IPS DF 19.7 (cell line): ENCODE measurements around the gene NEK2.
"Not testable (repeated sequence)": the region's sequence is repeated elsewhere in the genome, so short reads cannot be mapped to it uniquely, and the experiment has no call there.

Experiments used
- DNase-seq: peaks from one replicate; pipeline ENCODE4 v3.0.0-alpha.2; 2013; ENCODE audit warnings: low read depth, low spot score

The NEK2 gene

GRCh38 chr1:211633524-211633846, 41.9 kb downstream of the NEK2 start:
- DNase-seq = no peak

DNA sequence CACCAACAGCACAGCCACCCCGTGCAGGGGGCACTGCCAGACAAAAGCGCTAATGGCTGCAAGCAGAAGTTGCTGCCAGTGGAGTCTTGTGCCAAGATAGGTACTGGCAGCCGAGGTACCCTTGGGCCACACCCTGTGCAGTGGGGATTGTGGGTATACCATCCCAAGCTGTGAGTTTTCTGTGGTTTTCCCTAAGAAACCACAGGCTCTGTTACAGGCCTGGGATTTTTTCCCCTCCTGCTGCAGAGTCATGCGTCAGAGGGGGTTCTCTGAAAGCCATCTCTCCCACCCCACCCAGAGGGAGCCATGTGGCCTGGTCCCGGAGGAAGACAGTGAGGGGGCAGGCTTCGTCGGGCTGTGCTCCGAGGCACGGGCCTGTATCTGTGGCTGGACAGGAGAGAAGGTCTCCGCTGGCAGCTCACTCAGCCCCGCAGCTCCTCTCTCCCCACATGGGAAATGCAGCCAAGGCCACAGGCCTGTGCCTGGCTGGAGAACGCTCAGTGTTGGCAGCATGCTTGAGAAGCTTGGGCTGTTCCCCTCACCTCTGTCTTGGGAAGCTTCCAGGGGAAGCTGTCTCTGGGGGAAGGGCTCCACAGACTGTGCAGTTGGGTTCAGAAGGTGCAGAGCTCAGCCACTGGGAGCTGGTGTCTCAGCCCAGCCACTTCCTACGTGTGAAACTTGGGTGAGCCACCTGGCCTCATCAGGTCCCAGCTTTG, 42.5 kb downstream of the NEK2 start:
- no peak for DNase-seq

DNA sequence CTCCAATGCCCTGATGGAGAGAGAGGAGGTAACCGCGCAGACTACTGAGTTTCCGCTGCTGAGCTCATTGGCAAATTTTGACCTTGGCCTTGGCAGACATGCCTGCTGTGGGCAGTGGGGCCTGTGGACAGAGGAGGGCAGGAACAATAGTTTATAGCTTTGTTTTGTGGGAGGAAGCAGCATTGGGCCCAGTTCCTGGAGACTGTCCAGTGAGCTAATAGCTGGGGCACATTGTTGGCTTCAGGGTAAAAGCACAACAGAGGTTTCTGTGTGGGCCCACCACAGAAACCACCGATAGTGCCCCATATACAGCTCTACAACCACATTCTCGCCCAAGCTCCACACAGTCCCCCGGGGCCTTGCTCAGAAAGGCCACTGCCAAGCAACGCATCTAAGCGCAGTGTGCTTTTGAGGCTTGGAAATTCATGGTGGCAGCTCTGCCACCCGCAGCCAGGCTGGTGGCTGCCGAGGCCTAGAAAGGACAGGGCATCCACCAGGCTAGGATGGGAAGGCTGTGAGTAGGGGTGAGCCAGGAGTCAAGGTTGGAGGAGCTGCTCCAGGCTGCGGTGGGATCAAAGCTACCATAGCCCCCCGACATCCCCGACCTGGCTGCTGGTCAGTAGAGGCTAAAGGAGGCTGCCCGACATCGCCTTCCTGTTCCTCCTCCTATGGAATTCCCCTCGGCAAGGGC, 43.2 kb downstream of the NEK2 start:
- DNase-seq = no peak

DNA sequence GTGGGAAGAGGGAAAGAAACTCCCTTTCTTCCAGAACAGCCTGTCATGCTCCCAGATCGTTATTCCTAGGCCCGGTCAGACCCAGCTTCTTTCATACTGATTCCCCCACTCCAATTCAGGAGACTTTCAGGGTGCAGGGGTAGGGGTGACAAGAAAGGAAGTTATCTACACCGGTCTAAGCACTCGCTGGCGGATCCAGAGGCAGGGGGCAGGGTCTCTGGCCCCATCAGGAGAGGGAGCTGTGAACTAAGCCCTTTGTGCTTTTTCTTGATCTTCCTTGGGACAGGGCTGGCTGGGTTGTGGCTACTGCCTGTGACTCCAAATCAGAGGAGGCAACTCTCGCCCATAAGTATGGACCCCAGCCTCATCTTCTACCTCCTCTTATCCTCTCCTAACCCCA, 44.3 kb downstream of the NEK2 start:
- no peak for DNase-seq

- DNase-seq = no peak
Observed at GRCh38 chr1:211630236-211631081, 45.0 kb downstream of the NEK2 start.

DNA sequence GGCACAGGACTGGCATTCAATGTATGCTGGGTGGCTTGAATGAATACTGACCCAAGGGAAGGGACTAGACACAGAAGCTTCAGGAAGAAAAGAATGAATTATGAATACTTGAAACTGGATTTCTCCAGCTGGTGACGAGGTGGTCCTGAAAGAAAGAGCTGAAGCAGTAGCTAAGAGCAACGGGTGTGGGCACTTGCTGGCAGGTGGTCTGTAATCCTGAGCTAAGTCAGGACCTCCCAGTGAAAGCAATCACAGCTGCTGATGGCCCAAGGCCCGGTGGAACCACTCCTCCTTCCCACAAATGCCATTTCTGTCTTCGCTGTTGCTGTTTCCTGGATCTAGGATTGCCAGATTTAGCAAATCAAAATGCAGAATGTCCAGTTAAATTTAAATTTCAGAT, 47.0 kb downstream of the NEK2 start:
- DNase-seq = no peak

- no peak for DNase-seq
Observed at GRCh38 chr1:211627259-211627658, 48.2 kb downstream of the NEK2 start.

DNA sequence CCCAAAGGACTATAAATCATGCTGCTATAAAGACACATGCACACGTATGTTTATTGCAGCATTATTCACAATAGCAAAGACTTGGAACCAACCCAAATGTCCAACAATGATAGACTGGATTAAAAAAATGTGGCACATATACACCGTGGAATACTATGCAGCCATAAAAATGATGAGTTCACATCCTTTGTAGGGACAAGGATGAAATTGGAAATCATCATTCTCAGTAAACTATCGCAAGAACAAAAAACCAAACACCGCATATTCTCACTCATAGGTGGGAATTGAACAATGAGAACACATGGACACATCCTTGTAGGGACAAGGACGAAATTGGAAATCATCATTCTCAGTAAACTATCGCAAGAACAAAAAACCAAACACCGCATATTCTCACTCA, 49.6 kb downstream of the NEK2 start:
- not testable (repeated sequence) for DNase-seq

- no peak for DNase-seq
Observed at GRCh38 chr1:211625040-211625439, 50.4 kb downstream of the NEK2 start.

GRCh38 chr1:211623515-211623914, 51.9 kb downstream of the NEK2 start:
- no peak for DNase-seq

GRCh38 chr1:211621447-211622198, 53.8 kb downstream of the NEK2 start:
- no peak for DNase-seq

DNA sequence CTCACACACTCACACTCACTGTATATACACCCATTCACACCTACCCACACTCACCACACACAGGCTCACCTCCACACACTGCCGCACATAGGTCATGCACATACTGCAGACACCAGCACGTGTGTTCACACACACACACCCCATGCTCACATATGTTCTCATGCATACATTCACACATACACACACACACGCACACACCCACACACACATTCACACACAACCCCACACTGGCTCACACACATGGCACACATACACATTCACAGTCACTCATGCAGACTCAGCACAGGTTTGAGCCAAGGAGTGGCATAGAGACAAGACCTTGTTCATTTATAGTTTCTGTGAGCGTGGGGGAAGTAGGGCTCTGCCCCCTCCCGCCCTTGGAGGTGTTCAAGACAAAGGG, 55.3 kb downstream of the NEK2 start:
- DNase-seq = no peak

DNA sequence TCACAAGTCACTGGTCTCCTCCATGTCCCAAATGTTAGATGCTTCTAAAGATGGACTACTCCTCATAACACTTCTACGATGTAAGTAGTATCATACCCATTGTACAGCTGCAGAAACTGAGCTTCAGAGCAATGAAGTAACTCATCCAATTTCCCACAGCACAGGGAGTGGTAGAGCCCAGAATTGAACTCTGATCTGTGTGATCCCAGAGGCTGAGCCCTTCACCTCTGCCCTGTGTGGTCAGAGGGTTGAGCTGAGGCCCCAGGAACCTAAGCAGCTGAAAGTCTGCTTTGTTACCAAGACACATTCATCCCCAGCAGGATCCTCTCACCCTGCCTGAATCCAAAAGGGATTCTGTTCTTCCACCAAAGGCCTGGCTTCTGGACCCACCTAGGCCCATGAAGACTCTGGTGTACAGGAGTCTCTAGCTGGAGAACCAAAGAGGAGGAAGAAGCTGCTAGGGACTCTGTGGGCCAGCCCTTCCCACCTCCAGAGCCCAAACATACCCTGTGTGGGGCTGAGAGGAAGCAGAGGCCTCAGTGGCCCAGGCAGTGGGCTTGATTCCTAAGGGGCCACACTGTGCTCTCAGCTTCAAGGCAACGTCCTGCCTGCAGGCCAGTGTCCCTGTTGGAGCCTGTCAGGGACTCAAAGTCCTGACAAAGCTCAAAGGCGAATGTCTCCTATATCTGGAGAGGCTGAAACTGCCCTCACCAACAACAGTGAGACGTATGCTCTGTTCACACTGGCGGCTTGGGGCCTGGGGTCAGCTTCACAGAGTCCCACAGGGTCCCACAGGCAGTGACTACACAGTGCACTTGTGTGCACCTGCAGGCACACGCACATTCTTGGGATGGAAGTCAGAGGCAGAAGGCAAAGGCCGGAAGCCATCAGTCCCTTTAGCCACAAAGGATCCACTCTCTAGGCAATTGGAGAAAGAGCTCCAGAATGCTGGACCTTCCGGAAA, 56.1 kb downstream of the NEK2 start:
- DNase-seq = no peak

- no peak for DNase-seq
Observed at GRCh38 chr1:211616965-211617297, 58.5 kb downstream of the NEK2 start.

DNA sequence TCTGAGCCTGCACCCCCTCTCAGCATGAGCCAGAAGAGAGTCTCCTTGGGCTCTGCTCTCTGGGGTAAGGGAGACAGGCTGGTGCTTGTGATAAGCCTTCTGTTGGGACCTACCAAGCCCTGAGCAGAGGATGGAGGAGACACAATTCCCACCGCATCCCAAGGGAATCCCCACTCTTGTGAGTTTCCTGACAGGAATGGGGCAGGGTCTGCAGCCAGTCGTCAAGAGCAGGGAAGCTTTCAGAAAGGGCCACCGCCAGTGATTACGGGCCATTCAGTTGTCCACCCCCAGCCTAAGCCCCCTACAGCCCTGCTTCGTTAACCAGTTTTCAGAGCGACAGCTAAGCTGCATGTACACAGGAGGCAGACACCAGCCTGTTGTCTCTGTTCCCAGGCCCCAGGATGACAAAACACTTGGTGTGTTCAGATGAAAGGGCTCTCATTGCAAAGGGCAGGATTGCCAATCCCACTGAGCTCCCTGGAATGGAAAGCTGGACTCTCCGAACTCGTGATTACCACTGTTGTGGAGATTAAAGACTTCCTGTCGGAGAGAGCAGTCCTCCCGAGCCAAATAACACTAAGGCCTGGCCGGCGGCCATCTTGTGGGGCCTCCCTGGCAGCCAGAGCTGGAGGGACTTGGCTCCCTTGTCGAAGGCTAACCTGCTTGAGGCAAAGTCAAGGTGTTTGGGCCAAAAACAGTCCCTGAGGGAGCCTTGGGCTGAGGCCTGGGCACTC, 59.0 kb downstream of the NEK2 start:
- DNase-seq = no peak

GRCh38 chr1:211614615-211615014, 60.8 kb downstream of the NEK2 start:
- no peak for DNase-seq

DNA sequence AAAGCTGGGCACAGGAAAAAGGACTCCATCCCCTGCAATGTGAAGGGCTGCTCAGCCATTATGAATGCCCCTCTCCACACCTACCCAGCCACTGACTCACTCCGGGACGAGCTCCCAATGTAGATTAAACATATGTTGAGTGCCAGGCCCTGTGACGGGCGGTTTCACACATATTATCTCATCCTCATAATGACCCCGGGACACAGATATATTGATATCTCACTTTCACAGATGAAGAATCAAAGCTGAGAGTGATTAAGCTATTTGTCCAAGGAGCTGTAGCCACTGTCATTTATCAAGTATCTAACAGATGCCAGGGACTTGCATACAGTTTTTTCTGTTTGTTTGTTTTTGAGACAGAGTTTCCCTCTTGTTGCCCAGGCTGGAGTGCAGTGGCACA, 61.5 kb downstream of the NEK2 start:
- no peak for DNase-seq

DNA sequence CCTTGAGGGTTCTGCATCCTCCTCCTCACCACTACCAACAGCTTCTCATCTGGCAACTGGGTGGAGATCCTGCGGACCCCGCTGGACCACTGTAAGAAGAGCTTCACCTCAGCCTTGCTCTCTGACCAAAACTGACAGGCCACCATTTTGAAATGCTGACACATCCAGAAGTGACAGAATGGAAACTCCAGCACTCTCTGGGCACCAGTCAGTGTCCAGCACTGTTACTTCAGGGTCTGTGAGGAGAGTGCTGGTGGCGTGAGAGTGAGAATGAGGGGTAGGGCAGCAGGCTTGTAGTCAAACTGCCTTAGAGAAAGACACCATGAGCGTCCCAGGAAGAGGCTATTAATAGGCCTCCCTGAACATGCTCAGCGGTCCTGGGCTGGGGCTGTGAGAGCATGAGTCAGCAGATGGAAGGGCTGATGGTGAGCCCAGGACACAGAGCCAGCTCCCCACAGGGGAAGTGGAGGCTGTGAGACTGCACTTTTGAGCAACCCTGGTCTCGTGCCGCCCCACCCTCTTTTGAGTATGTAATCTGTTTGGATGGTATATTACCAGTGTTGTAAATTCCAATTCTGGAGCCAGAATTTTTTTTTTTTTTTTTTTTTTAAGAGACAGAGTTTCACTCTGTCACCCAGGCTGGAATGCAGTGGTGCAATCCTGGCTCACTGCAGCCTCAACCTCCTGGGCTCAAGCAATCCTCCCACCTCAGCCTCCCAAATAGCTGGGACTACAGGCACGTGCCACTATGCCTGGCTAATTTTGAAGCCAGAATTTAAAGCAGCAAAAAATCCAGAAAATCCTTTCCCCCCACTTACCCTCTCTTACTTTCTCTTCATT, 62.1 kb downstream of the NEK2 start:
- no peak for DNase-seq

DNA sequence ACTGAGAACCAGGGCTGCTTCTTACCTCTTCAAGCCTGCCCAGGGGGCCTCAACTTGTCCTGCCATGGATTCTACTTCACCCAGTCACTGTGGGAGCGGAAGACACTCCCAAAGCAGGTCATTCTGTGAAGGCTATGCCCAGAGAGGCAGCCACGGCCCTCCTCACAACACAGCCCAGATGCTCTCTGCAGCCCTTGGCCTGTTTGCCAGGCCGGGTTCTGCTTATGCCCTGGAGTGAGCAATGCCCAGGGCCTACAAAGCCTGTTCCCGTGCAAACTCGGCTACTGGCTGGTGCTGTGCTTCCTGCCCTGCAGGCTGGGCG, 62.7 kb downstream of the NEK2 start:
- DNase-seq = no peak
